ENCODE results near the gene TMEM123. TPM values are rescaled to one million over a fixed set of nuclear protein-coding genes. Genes with fewer than 3 reads are reported as not detected.

Gene TMEM123
- polyA plus RNA-seq, 5 donors, result 203 to 398 (median 328) TPM

DNA sequence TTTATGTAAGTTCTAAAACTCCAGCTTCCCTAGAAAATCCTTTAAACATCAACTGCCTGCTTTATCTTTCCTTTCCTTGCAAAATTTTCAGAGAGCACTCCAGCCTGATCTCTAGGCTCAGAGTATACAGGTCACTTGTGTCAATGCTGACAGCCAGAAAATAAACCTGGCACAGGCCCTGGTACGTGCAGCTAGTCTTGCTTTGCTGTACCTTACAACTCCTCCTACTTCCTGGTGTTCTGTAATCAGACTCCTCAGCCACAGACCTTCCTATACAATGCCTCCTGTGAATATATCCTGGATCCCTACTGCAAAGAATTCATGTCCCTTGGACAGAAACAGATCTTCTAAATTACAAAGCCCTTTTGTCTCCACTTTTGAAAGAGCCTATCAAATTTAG, 24.2 kb upstream of the TMEM123 start:
- peak in 1 of 2 donors; percentile 31 for DNase-seq

DNA sequence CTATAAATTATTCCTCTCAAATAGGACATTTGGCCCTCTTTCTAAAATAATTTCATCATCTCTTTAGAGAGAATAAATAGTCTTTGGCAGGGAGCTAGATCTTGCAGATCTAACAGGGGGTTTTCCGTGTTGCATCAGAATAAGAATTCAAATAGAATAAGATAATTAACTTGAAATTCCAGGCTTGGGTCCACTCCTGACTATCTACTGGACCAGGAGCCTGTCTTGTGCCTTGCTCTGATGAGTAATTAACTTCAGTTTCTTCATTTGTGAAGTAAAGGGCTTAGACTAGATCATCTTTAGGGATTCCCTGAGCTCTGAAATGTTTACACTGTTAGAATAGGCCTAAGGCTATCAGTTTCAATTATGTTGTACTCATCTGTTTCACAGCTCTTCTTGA, 23.5 kb upstream of the TMEM123 start:
- no peak for DNase-seq

DNA sequence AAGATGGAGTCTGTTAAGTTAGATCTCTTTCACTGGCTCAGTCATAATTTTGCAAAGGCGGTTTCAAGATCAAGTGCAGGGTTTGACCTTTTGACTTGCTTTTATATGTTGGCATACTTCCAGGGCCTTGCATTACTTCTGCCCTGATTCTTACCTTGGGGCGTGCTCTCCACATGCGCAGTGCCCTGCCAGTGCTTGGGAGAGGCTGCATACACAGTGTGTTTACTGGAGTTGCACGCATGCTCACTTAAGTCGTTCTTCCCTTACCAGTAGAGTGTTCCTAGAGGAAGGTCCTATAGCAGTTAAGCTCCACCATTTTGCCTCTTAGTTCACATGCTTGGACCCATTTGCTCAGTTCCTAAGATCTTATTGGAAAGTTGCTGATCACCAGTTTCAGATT, 21.0 kb upstream of the TMEM123 start:
- no peak for DNase-seq

DNA sequence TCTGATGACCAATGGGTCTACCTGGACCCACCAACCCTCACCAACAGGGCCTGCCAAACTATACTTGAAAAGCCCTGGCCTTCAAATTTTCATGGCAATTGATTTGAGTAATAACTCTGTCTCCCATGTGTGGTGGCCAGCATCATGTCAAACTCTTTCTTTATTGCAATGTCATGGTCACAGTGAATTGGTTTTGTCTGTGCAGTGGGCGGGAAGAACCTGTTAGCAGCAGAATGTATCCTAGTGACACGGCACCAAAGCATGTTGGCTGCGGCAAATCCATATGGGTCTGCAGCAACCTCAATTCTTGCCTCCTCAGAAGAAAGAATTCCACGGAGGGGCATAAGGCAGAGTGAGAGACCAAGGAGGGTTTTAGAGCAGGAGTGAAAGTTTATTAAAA, 19.6 kb upstream of the TMEM123 start:
- no peak for DNase-seq

DNA sequence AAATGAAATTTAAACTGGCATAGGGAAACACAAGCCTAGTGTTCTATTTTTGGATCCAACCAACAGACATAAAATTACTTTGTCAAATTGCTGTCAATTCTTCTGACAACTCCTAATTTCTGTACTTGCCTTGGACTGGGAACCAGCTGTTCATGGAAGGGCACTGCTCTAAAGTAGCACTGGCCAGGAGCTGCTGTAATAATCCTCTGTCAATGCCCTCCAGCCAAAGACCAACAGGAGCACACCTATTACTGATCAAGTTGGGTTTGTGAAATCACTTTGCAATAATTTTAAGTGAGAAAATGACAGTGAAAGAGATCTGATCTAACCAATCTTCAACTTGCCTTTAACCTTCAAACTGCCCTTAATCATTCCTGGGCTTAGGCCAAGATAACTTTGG, 18.9 kb upstream of the TMEM123 start:
- no peak for DNase-seq

DNA sequence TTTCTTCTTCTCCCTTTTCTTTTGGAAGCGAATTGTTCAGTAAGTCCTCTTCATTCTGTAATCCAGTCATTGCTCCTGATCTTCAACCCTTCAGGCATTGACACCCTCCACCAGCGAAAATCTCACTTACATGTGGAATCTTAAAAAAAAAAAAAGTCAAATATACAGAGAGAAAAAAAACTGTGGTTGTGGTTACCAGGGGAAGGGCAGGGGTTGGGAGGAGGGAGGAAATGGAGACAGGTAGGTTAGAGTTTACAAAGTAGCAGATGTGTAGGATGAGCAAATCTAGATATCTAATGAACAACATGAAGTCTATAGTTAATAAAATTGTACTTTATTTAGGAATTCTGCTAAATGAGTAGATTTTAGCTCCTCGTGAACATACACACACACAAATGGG, 17.7 kb upstream of the TMEM123 start:
- no peak for DNase-seq

DNA sequence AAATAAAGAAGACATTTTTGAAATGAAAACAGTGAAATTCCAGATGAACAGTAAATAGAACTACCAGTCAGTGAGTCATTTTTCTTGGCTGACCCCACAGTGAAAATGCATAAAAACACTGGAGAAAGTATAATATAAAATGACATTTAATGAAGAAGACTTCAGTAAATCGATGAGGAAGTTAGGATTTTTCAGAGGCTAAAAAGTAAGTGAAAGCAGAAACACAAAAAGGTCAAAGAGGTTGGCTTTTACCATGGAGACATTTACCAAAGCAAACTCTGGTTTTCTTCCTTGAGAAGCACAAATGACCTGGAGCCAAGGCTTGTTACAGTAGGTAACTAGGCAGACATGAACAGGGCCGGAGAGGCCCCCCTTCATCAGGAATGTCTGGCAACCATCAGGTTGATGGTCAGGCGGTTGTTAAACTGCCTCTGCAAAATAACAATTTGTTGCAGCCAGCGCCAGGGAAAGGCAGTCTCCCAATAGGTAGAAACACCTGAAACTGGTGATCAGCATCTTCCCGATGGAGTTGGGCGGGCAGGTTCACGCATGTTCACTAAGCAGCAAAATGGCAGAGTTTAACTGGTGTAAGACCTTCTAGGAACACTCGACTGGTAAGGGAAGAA, 16.7 kb upstream of the TMEM123 start:
- no peak for DNase-seq

DNA sequence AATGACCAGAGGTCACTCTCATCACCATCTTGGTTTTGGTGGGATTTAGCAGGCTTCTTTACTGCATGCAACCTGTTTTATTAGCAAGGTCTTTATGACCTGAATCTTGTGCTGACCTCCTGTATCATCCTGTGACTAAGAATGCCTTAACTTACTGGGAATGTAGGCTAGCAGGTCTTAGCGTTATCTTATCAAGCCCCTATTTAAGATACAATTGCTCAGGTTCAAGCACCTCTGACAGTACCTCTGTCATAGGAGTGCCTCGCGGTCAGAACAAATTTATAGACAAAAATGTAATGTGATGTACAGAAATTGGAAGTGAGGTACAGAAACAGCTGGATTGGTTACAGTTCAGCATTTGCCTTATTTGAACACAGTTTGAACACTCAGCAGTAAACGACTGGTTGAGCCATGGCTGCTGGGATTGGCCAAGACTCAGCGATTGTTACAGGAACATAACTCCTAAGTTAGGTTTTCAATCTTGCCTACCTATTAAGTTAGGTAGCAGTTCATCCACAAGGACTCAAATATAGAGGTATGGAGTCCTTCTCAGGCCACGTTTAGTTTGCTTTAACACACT, 16.1 kb upstream of the TMEM123 start:
- no peak for DNase-seq

DNA sequence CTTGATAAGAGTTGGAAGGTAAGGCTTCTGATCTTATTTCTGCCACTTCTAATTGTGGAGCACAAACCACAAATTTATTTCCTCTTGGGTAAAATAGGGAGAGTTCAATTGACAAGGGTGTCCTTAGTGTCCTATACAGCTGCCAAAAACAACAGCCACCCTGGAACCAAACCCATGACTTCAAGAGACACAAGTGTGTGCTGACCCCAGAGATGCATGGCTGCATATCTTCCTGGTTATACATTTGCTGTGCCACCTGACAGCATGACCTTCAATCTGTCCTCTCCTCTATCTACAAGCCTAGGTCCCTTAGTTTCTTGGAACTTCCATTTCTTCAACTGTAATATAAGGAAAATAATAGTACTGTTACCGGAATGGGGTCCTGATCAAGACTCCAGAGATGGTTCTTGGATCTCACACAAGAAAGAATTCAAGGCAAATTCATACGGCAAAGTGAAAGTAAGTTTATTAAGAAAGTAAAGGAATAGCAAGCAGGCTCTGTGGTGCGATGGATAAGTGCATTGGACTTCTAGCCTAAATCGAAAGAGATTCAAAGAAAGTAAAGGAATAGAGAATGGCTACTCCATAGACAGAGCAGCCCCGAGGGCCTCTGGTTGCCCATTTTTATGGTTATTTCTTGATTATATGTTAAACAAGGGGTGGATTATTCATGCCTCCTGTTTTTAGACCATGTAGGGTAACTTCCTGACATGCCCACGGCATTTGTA, 15.5 kb upstream of the TMEM123 start:
- DNase-seq, result no peak

DNA sequence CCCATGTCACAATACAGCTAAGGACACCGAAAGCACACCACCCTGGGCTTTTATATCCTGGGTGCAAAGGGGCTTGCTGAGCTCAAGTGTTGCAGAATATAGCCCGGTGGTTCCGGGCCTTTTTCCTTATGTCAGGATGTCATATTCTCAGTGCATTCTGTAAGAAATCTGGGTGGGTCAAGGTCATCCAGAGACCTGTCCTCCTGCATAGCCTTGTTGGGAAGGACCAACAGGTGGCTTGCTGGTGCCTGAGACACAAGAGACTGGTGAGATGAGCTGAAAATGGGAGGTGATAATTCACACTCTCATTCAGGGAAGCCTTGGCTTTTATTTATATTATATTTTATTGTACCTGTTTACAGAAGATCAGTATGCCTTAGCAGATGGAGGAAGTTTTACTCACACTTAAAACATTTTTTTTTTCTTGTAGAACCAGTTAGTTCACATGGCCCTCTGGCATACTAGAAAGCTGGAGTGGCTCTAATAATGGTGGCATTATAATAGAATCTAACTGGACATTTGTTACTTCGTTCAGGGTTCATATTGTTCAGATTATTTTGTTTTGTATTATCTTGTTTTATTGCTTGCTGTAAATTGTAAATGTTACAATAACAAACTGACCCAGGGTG, 14.6 kb upstream of the TMEM123 start:
- DNase-seq, result peak in 1 of 2 donors; percentile 40

DNA sequence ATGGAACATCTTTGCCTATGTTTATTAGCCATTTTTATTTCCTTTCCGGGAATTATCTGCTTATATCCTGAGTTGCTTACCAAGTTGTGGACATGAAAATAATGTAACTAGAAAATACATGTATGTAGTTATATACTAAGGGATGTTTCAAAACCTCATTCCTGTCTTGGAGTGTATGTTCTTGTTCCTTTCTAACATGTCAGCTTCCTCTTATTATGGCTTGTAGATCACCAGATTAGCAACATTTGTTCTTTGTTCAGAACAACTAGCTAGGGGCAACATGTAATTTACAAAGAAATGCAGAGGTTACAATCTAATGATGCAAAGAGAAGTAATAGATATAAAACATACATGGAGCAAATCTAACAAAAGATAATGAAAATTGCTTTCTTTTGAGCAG, 13.1 kb upstream of the TMEM123 start:
- DNase-seq, result no peak

DNA sequence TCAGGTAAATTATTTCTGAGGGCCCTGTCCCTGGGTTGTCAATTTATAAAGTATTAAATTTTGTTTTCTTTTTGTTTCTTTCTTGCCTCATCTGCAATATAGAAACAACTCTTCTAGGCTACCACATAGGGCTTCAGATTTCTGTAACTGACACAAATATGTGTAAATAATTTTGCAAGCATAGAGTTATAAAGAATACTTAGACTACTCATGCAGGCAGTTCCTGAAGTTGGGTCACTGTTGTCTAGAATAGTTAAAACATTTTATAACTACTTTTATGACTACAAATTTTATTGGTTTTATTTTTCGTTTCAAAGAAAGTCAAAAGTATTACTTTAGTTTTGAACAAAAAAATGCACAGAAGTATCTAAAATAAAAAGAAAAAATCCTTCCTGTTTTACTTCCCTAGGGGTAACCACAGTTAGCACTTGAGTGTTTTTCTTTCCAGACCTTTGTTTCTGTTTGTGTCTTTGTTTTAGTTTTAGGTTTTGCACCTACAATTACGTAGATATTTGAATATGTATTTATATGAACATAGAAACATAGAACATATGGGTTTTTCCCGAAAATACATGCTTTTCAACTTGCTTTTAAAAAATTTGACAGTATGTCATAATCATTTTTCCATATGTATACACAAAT, 12.4 kb upstream of the TMEM123 start:
- no peak for DNase-seq

DNA sequence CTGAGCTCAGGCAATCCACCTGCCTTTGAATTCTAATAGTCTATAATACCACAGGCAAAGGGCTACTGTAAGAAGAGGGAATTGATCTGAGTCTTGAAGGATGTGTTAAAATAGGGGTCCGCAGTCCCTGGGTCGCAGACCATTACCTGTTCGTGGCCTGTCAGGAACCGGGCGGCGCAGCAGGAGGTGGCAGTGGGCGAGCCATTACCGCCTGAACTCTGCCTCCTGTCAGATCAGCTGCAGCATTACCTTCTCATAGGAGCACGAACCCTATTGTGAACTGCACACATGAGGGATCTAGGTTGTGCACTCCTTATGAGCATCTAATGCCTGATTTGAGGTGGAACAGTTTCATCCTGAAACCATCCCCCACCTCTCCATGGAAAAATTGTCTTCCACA, 11.5 kb upstream of the TMEM123 start:
- no peak for DNase-seq

DNA sequence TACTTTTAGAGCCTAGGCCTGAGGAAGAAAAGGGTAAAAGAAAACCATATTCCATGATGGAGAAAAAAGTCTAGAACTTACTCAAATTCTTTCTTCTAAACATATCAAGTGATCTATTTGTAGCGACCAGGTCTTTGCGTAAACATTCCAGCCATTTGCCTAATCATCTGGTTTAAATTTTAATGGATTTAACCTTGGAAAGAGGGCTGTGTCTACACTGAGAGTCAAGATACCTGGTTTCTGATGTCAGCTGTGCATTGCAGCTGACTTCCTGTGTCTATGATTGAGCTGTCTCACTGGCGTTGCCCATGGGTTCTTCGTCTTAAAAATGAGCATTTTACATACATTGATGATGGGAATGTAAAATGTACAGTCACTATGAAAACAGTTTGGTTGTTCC, 10.0 kb upstream of the TMEM123 start:
- DNase-seq, result no peak

DNA sequence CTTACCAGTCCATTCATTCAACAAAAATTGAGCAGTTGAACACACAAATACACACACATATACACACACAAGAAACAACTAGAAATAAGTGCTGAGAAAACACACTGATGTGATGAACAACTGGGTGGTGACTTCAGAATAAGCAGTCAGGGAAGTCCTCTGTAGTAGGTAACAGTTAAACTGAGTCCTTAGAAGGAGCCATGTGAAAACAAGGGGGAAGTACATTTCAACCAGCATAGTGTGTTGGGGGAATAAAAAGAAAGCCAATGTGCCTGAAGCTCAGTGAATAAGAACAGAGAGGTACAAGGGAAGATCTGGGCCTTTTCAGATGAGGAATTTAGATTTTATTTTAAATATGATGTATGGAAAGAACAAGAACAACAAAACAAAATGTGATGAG, 6.8 kb upstream of the TMEM123 start:
- no peak for DNase-seq

DNA sequence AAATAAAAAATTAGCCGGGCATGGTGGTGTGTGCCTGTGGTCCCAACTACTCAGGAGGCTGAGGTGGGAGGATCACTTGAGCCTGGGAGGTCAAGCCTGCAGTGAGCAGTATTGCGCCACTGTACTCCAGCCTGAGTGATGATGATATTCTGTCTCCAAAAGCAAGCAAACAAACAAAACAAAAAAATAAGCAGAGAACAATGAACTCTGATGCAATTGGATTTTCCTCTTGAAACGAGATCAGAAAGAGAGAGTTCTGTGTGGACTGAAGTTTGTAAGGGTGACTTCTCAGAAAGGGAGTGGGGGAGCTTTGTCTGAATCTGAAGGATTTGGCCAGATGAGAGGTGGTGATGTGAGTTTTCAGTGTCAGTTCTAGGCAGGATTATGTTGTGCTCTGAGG, 6.0 kb upstream of the TMEM123 start:
- no peak for DNase-seq

DNA sequence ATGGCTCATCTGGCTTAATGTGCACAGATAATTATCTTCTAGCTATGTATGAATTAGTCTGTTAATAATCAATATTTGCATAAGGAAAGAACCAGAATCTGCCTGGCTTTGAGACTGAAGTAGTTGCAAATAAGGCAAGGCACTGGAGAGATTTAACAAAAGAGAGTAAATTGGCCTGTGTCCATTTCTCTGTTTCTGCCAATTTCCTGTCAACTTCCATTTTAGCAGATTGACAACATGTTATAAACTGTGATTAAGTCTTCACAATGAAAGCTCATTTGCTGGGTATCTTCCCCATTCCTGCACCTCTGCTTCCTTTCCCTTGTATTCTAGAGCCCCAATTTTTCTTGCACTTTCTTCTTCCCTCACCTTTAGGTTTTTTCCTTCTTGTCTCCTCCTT, 5.3 kb upstream of the TMEM123 start:
- DNase-seq, result no peak

DNA sequence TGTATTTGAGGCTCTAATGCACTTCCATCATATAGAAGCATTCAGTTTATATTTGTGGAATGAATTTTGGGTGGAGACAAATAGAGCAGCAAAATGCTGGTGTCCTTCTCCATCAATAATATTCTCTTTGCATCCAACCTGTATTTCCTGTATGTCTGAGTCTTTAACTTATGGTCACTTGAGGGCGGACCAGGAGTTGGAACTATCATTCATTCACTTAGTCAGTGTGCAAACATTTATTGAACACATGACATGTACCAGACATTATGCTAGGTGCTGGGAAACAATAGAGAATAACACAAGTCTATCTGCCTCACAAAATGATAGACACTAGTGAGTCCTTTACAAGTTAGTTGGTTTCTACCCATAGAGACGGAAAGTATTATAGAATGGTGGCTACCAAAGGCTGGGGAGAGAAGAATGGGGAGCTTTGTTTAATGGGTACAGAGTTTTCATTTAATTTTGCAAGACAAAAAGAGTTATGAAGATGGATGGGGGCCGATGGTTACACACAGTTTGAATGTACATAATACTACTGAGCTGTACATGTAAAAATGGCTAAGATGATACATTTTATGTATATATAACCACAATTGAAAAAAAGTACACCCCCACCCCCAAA, 4.6 kb upstream of the TMEM123 start:
- DNase-seq, result no peak

DNA sequence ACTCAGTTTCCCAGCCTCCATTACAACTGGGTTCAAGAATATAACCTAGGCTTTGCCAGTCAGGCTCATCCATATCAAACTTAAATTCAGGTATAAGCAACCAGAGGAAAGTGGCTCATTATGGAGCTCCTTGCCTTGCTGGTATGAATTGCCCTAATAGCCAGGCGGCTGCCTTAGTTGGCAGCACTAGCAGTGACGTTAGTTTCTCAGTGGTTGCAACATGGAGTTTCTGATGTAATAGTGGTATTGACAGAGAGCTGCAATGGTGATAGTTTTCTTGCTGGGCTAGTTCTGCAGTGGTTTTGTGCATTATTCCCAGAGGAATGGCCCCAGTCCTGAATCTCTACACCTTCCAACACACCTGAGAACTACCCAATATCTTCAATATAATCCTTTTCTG, 3.8 kb upstream of the TMEM123 start:
- no peak for DNase-seq

DNA sequence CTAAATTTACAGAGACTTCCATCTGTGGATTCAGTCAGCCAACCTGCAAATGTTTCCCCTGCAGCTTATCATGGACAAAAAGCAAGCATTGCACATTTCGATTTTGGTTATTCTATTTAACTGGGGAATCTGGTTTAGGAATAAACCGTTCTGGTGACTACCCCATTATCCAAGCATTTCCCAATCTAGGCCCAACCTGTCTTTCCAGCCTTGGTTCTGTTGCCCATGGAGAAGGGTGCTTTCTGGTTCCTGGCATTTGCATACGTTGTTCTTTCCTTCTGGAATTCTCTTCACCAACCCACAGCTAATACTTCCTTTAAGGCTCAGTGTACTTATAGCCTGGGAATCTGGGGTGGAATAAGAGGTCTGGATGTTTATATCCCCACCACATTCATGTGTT, 1.4 kb upstream of the TMEM123 start:
- DNase-seq, result no peak

DNA sequence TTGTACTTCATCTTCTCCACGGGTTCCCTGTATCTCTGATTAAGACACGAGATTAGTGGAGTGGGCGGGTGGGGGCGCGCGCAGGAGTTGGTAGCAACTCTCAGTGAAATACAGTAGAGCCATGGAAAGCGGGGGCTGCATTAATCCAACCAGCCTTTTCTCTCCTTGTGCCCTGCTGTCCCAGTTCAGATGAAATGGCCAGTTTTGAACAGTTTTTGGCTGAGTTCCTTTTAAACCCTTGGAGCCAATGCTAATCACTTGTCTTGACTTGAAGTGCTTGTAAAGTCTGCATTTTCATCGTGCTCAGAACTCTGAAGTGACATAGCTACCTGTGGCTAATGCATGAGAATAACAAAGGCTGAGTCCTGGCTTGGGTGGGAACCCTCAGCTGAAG, 734 bp upstream of the TMEM123 start:
- no peak for DNase-seq
